CD4-positive, alpha-beta T cell treated with Interleukin-1 beta for 1 hour (primary cell): ENCODE measurements around the gene PTPRN2.
"Not testable (repeated sequence)": the region's sequence is repeated elsewhere in the genome, so short reads cannot be mapped to it uniquely, and the experiment has no call there.

Experiments used
- DNase-seq, 2 donors: peaks; one replicate each; pipeline ENCODE4 v3.0.0-alpha.2; 2020 to 2022

The PTPRN2 gene

DNA sequence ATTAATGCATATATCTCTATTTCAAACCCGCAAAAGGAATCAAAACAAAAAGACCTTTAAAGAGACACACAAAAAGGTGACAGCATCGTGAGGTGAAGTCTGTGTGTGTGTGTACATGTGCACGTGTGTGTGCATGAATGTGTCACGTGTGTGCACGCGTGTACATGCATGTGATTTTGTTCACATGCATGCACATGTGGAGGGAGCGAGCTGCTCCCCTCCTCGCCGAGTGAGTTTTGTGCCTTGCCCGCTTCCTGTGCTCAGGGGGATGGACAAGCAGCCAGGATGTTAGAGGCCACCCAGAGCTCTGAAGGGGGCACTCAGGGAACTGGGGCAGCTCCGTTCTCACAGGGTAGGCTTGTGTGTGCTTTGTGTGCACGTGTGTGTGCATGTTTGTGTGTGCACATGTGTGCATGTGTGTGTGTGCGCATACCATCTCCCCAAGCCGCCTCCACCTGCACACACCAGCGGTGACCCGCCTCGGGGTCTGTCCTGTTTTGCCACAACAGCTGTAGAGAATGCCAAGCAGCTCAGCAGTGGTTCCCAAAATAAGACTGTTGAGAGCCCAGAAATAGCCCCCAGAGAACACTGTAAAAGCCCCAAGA is 191.2 kb downstream of the PTPRN2 start:
- no peak for DNase-seq

- DNase-seq: no peak
These were observed 191.8 kb downstream of the PTPRN2 start for GRCh38 chr7:158395780-158396278.

DNA sequence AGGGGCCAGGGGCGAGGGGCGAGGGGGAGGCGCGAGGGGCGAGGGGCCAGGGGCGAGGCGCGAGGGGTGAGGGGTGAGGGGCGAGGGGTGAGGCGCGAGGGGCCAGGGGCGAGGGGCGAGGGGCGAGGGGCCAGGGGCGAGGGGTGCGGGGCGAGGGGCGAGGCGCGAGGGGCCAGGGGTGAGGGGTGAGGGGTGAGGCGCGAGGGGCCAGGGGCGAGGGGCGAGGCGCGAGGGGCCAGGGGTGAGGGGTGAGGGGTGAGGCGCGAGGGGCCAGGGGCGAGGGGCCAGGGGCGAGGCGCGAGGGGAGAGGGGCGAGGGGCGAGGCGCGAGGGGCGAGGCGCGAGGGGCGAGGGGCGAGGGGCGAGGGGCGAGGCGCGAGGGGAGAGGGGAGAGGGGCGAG is 192.3 kb downstream of the PTPRN2 start:
- no peak for DNase-seq

DNA sequence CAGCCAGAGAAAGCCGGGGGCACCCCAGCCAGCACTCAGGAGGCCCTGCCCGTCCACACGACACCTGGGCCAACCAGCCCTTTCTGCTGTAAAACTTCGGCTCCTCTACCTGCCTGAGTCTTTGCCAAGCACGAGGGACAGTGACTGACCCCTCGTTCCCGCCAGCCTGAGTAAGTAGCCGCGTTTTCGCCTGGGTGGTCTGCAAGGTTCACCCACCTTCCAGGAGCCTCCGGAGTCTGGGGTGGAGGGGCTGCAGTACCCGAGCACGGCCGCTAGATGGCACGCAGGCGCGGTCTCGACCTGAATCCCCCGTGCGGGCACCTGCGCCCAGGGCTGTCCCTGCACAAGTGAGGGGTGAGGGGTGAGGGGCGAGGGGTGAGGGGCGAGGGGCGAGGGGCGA is 192.7 kb downstream of the PTPRN2 start:
- DNase-seq: peak in 1 of 2 donors; percentile 23

DNA sequence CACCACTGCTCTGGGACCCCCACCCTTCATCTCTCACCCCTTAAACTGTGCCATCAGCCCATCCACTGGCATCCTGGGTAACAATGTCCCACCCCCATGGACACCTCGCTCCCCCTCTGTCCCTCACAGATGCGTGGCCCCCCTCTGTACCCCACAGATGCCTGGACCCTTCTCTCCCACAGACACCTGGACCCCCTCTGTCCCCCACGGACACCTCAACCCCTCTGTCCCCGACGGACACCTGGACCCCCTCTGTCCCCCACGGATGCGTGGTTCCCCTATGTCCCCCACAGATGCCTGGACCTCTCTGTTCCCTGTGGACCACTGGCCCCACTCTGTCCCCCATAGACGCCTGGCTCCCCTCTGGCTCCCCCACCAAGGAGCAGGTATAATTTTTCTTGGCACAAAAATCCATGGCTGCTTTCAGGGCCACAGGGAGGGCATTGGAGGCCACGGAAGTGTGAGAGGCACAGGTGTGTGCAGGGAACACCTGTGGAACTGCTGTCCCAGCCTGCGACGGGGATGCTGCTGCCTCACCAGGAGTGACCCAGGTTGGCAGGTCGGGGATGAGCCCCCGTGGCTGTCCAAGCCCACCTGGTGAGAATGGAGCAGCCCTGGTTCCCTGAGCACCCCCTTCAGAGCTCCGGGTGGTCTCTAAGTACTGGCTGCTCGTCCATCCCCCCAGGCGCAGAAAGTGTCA is 193.5 kb downstream of the PTPRN2 start:
- DNase-seq: no peak

DNA sequence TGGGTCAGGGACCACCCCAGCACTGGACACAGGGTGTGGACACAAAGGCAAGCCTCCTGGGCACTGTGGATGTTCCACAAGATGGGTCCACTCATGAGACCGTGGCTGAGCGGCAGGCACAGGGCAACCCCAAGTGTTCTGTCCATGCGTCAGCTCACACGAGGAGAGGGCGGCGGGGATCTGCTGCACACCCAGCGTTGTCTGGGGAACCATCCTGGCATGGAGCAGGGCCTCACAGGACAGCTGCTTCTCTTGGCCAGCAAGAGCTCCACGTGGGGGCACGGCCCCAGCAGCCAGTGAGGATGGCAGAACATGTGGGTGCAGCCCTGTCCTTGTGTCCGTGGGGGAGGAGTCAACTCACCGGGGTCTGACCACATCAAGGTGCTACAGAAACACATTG is 195.4 kb downstream of the PTPRN2 start:
- DNase-seq: no peak

DNA sequence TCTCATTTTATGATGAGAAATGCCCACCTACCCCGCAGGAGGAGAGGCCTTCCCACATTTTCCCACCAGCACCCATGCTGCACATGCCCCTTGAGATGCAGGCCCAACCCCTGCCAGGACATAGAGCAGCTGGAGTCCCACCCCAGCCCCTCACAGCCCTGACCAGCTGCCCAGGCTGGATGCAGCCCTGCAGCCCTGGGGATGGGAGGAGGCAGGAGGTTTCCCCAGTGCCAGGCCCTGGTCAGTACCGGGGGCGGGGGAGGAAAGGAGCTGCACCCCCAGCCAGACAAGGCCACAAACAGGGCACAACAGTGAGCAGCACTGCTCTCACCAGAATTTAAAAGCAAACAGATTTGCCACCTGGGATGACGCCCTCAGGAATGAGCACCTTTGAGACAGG is 196.1 kb downstream of the PTPRN2 start:
- no peak for DNase-seq

GRCh38 chr7:158391141-158391540 is 196.5 kb downstream of the PTPRN2 start:
- no peak for DNase-seq

DNA sequence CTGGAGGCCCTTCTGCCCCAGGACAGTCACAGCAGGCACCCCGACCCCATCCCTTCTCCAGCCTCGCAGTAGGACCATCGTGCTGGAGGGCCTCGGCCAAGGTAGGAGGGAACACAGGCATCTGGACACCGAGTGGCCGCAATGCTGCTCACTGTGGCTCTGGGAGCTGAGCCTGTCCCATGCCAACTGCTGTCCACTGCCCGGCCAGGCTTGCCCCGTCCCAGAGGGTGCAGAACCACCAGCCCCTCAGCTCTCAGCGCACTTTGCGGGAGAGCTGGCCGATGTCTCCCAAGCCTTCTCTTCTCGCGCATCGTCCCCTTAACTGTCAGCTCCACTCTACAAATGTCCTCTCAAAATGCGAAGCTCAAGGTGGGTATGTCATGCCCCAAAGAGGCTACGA is 197.2 kb downstream of the PTPRN2 start:
- DNase-seq: no peak

GRCh38 chr7:158389514-158390425 is 197.9 kb downstream of the PTPRN2 start:
- no peak for DNase-seq

- DNase-seq: no peak
These were observed 198.7 kb downstream of the PTPRN2 start for GRCh38 chr7:158388928-158389327.

DNA sequence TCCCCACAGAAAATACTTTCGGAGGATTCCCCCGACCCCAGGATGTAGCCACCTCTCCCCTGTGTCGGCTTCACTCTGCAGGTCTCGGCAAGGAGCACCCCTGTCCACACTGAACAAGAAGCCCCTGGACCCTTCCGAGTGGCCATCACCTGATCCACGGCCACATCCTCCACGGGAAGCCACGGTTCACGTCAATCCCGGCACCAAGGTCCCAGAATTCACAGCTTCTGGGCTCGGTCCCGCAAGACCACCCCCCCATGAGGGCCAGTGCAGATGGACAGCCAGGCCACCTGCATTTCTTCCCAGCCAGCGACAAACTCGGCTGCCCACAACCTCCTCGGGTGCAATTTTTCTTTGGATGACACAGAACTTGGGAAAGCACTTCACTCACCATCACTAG is 199.6 kb downstream of the PTPRN2 start:
- DNase-seq: no peak

DNA sequence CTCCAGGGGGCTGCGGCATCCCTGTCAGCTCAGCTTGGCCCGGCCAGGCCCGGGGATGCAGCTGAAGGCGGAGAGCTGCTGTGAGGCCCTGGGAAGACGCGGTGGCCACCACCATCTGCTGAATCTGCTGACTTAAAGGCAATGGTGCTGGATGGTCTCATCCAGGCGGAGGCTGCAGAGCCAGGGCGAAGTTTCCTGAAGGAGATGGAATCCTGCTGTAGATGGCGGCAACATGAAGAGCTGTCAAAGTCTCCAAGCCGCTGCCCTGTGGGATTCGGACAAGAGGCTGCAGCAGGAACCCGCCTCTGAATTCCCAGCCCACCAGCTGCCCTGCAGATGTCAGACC is 200.1 kb downstream of the PTPRN2 start:
- DNase-seq: no peak

- DNase-seq: no peak
These were observed 200.6 kb downstream of the PTPRN2 start for GRCh38 chr7:158386866-158387545.

DNA sequence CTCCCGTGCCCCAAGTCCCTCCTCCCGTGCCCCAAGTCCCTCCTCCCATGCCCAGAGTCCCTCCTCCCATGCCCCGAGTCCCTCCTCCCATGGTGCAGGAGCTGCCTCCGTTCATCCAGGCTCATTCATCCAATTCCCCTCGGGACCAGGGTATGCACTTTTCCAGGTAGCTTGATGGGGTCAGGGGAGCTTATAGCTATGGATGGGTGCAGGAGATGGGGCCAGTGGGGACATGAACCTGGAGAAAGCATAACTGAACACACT is 201.3 kb downstream of the PTPRN2 start:
- no peak for DNase-seq

DNA sequence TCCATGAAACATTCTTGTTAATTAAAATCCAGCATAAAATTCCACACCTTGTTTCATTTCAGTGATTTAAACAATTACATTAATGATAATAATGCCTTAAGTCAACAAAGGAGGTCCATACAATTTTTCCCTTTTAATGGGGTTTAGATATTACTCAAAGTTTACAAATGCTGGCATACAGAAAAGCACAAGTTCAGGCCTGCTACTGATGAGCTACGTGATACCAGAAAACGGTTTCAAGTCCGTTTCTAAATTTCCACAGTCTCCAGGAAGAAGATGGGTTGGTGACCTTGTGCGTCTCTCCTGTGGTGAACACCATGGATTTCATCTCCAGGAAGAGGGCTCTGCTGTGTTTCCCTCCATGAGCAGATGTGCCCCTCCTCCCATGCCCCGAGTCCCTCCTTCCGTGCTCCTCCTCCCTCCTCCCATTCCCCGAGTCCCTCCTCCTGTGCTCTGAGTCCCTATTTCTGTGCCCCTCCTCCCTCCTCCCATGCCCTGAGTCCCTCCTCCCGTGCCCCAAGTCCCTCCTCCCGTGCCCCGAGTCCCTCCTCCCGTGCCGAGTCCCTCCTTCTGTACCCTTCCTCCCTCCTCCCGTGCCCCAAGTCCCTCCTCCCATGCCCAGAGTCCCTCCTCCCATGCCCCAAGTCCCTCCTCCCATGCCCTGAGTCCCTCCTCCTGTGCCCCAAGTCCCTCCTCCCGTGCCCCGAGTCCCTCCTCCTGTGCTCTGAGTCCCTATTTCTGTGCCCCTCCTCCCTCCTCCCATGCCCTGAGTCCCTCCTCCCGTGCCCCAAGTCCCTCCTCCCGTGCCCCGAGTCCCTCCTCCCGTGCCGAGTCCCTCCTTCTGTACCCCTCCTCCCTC is 201.9 kb downstream of the PTPRN2 start:
- not testable (repeated sequence) for DNase-seq

DNA sequence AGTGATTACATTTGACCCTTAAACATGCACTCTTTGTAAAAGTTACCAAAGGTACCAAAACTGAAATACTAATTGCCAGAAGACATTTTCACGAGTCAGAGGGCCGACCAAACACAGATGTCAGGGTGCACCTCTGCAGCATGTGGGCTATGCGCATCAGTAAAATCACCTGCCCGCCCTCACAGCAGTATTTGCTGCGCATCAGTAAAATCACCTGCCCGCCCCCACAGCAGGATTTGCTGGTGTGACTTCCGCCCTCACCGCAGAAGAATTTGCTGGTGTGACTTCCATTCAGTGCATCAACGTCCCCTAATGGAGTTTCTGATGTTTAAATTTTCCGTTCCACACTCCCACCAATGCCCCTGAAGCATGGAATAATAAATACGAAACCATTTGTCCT is 202.9 kb downstream of the PTPRN2 start:
- no peak for DNase-seq

DNA sequence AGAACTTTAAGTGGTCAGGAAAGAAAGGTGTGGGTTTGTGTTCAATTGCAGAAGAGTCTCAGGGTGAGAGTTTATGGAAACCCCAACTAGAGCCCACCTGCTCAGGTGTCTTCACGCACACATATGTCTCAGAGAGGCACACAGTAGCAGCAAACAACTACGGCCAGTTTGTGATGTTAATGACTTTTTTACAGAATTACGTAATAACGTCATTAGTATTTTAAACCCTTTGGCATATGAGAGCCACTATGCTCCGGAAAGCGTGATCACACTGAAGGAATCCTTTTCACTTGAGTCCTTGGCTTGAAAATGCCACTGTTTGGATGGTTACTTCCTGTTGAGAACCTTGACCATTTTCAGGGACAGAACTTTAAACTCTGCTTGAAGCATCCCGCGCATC is 204.0 kb downstream of the PTPRN2 start:
- DNase-seq: no peak

GRCh38 chr7:158382363-158383254 is 205.0 kb downstream of the PTPRN2 start:
- no peak for DNase-seq

DNA sequence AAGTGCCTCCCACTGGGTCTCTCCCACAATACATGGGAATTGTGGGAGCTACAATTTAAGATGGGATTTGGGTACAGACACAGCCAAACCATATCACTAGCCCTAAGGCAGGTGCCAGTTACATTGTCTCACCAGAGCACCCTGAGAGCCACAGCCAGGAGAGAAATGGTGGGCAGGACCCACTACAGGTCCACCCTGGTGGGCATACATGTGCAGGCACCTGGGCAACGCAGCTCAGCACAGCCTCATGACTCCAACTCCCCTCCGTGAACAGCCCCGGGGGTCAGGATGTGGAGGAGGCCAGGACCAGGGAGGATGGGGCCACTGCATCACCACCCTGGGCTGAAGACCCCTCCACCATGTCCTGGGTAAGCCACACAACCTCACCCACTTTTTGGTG is 205.7 kb downstream of the PTPRN2 start:
- no peak for DNase-seq

GRCh38 chr7:158378978-158379377 is 208.6 kb downstream of the PTPRN2 start:
- no peak for DNase-seq
